Vagina (tissue), 2 donors: ENCODE data around the gene CD93. TPM values are rescaled to one million over a fixed set of nuclear protein-coding genes. Genes with fewer than 3 reads are reported as not detected.

Experiments
- DNase-seq, 2 donors: peaks; one replicate each; pipeline ENCODE4 v3.0.0-alpha.2; 2017; ENCODE audit errors: extremely low spot score in 2 of 2
- H3K27ac ChIP-seq: fragments of 200-600 bp; sonication (generic); one replicate; pipeline ENCODE4 v1.5.1; 2019
- H3K27me3 ChIP-seq: fragments of 200-600 bp; sonication (generic); one replicate; pipeline ENCODE4 v1.5.1; 2019
- H3K36me3 ChIP-seq, 2 donors: fragments of 200-600 bp; sonication (generic); one replicate each; pipeline ENCODE4 v1.5.1; 2017 to 2019
- H3K4me1 ChIP-seq: fragments of 200-600 bp; sonication (generic); one replicate; pipeline ENCODE4 v1.5.1; 2019
- H3K4me3 ChIP-seq, 2 donors: fragments of 200-600 bp; sonication (generic); 1 replicate in 1 of 2; 2 replicates in 1 of 2; pipeline ENCODE4 v1.5.1; 2016 to 2019
- H3K9me3 ChIP-seq: fragments of 200-600 bp; sonication (generic); one replicate; pipeline ENCODE4 v1.5.1; 2019
- POLR2A ChIP-seq, 2 donors: fragments of 450-650 bp; IDR thresholded peaks; one replicate each; pipeline ENCODE4 v1.6.1; 2017; ENCODE audit warnings: antibody characterized with exemption in 2 of 2, mild to moderate bottlenecking in 2 of 2, moderate library complexity in 2 of 2
- POLR2AphosphoS5 ChIP-seq, 2 donors: sonication (generic); formaldehyde crosslinking; IDR thresholded peaks; one replicate each; pipeline ENCODE4 v1.9.0; 2017; ENCODE audit warnings: antibody characterized with exemption in 2 of 2, mild to moderate bottlenecking in 2 of 2, low read depth in 1 of 2; ENCODE audit not compliant: insufficient read depth in 1 of 2
- intact Hi-C: fragments of 100-400 bp; cut with DNase I; formaldehyde crosslinking; loops from one replicate; pipeline ENCODE4 v1.15.1; 2023
- total RNA-seq: library from RNA; depleted of rRNA; stranded (reverse); fragments of >200 nt; gene quantifications from one replicate; pipeline ENCODE4 v1.2.3, GENCODE V29; 2016
- TF ChIP-seq, protein P1 (sequence below), 3 experiments: fragments of 450-650 bp in 2 of 3; fragments of 200-600 bp in 1 of 3; sonication (generic) in 1 of 3; IDR thresholded peaks; one replicate each; pipeline ENCODE4 v1.5.1; 2017 to 2019; ENCODE audit warnings: antibody characterized with exemption in 3 of 3, mild to moderate bottlenecking in 2 of 3, moderate library complexity in 2 of 3

CD93 gene
- total RNA-seq, 1 donor from 2014 or later = 45.4 TPM

DNA sequence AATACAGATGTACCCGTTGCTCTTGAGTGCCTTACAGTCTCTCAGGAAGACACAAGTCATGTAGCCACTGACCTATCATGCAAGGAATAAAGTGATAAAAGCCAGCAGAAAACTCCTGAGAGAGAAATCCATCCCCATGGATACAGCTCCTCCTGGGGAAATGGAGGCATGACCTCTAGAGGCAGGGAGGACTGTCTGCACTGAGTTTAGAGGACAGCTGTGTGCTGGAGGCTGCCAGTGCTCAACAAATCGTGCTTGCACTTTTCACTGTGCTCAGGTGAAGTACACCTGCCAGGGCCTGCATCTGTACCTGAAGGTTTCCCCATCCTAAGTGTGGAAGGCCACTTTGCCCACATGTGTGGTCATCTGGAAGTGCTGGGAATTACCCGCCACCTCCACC, 12.1 kb downstream of the CD93 start:
- TF ChIP-seq, protein P1, sequence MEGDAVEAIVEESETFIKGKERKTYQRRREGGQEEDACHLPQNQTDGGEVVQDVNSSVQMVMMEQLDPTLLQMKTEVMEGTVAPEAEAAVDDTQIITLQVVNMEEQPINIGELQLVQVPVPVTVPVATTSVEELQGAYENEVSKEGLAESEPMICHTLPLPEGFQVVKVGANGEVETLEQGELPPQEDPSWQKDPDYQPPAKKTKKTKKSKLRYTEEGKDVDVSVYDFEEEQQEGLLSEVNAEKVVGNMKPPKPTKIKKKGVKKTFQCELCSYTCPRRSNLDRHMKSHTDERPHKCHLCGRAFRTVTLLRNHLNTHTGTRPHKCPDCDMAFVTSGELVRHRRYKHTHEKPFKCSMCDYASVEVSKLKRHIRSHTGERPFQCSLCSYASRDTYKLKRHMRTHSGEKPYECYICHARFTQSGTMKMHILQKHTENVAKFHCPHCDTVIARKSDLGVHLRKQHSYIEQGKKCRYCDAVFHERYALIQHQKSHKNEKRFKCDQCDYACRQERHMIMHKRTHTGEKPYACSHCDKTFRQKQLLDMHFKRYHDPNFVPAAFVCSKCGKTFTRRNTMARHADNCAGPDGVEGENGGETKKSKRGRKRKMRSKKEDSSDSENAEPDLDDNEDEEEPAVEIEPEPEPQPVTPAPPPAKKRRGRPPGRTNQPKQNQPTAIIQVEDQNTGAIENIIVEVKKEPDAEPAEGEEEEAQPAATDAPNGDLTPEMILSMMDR (IDR thresholded peaks at IDR 0.05) = no peak
- no peak for TF ChIP-seq POLR2AphosphoS5 (IDR thresholded peaks at IDR 0.05; ENCODE audit: insufficient read depth in 1 of 2, low read depth in 1 of 2)
- TF ChIP-seq POLR2A (IDR thresholded peaks at IDR 0.05) = no peak
- Histone ChIP-seq H3K4me3 (no peak overlapping the region), H3K36me3 (no peaks in the 10 kb centered on the region), H3K27ac (no peak overlapping the region), H3K9me3 (no peaks in the 10 kb centered on the region), H3K27me3 (no peaks in the 10 kb centered on the region), H3K4me1 (no peaks in the 10 kb centered on the region)
- intact Hi-C loops = no loop called here
- DNase-seq = no peak

DNA sequence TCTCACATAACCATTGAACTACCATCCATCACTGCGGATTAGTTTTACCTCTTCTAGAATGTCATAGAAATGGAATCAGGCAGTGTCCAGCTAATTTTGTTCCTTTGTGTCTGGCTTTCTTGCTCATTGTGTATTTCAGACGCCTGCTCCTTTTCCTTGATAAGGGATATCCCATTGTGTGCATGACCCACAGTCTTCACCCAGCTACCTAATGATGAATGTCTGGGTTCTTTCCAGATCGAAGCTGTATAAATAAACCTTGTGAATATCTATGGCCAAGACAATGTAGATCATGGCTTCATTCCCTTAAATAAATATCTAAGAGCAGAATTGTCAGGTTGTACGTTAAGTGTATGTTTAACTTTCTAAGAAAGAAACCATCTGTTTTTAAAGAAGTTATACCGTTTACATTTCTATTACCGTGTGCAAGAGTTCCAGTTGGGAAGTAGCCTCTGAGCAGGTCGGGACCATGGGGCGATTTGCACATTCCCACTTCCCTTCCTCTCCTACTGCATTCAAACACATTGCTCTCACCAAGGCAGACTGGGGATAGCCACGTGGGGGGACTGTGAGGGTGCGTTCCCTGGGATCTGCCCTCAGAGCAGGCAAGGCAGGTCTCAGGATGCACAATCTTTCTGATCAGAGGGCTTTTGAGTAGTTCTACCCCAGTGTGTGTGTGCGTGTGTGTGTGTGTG, 13.1 kb downstream of the CD93 start:
- no peak for DNase-seq
- intact Hi-C loops = no loop called here
- no peak for TF ChIP-seq POLR2AphosphoS5 (IDR thresholded peaks at IDR 0.05; ENCODE audit: insufficient read depth in 1 of 2, low read depth in 1 of 2)
- no peak for TF ChIP-seq POLR2A (IDR thresholded peaks at IDR 0.05)
- TF ChIP-seq, protein P1 (IDR thresholded peaks at IDR 0.05) = no peak
- Histone ChIP-seq H3K4me1 (no peaks in the 10 kb centered on the region), H3K4me3 (no peak overlapping the region), H3K9me3 (no peaks in the 10 kb centered on the region), H3K27ac (no peak overlapping the region), H3K27me3 (no peaks in the 10 kb centered on the region), H3K36me3 (no peaks in the 10 kb centered on the region)

GRCh38 chr20:23071996-23072395, 14.1 kb downstream of the CD93 start:
- H3K27ac ChIP-seq = no peak overlapping the region
- H3K4me1 ChIP-seq = no peaks in the 10 kb centered on the region
- H3K27me3 ChIP-seq = no peaks in the 10 kb centered on the region
- no peak for DNase-seq
- H3K4me3 ChIP-seq = no peak overlapping the region
- no peaks in the 10 kb centered on the region for H3K36me3 ChIP-seq
- H3K9me3 ChIP-seq = no peaks in the 10 kb centered on the region
- TF ChIP-seq POLR2AphosphoS5 (IDR thresholded peaks at IDR 0.05; ENCODE audit: insufficient read depth in 1 of 2, low read depth in 1 of 2) = no peak
- TF ChIP-seq, protein P1 (IDR thresholded peaks at IDR 0.05) = no peak
- no peak for TF ChIP-seq POLR2A (IDR thresholded peaks at IDR 0.05)
- intact Hi-C loops = no loop called here

GRCh38 chr20:23071398-23071797, 14.7 kb downstream of the CD93 start:
- intact Hi-C loops = no loop called here
- no peak for TF ChIP-seq POLR2AphosphoS5 (IDR thresholded peaks at IDR 0.05; ENCODE audit: insufficient read depth in 1 of 2, low read depth in 1 of 2)
- TF ChIP-seq, protein P1 (IDR thresholded peaks at IDR 0.05) = no peak
- TF ChIP-seq POLR2A (IDR thresholded peaks at IDR 0.05) = no peak
- H3K4me3 ChIP-seq = no peak overlapping the region

DNA sequence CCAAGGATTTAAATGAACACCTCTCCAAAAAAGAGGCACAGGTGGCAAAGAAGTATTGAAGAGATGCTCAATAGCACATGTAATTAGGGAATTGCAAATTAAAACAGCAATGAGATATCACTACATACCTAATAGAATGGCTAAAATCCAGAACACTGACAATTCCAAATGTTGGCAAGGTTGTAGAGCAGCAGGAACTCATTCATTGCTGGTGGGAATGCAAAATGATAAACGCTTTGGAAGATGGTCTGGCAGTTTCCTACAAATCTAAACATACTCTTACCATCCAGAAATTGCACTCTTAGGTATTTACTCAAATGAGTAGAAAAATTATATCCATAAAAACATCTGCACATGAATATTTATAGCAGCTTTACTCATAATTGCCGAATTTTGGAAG, 17.0 kb downstream of the CD93 start:
- Histone ChIP-seq H3K36me3 (no peaks in the 10 kb centered on the region), H3K4me3 (no peak overlapping the region), H3K27me3 (no peaks in the 10 kb centered on the region), H3K9me3 (no peaks in the 10 kb centered on the region), H3K27ac (no peak overlapping the region), H3K4me1 (no peaks in the 10 kb centered on the region)
- intact Hi-C loops = no loop called here
- no peak for DNase-seq
- TF ChIP-seq, protein P1 (IDR thresholded peaks at IDR 0.05) = no peak
- TF ChIP-seq POLR2AphosphoS5 (IDR thresholded peaks at IDR 0.05; ENCODE audit: insufficient read depth in 1 of 2, low read depth in 1 of 2) = no peak
- no peak for TF ChIP-seq POLR2A (IDR thresholded peaks at IDR 0.05)

More at GRCh38 chr20:23071398-23071797, 14.7 kb downstream of the CD93 start:
- Histone ChIP-seq H3K36me3 (no peaks in the 10 kb centered on the region), H3K27ac (no peak overlapping the region), H3K9me3 (no peaks in the 10 kb centered on the region), H3K27me3 (no peaks in the 10 kb centered on the region), H3K4me1 (no peaks in the 10 kb centered on the region)
- no peak for DNase-seq
